Loucy (cell line): ENCODE data around the gene NDEL1.

ENCODE experiments used
- H2AFZ ChIP-seq: fragments of 200-600 bp; sonication (generic); 2 replicates; pipeline ENCODE4 v1.6.0; 2016; ENCODE audit warnings: antibody characterized with exemption, mild to moderate bottlenecking, low read length, moderate library complexity
- H3F3A ChIP-seq: fragments of 200-600 bp; 2 replicates; pipeline ENCODE4 v1.6.0; 2016; ENCODE audit warnings: antibody characterized with exemption, low read depth, mild to moderate bottlenecking
- H3K27me3 ChIP-seq: fragments of 200-600 bp; sonication (generic); 2 replicates; pipeline ENCODE4 v1.6.1; 2014; ENCODE audit warnings: low read length, mild to moderate bottlenecking; ENCODE audit not compliant: insufficient read depth, poor library complexity, severe bottlenecking
- H3K36me3 ChIP-seq: fragments of 200-600 bp; sonication (generic); 2 replicates; pipeline ENCODE4 v1.6.1; 2016; ENCODE audit warnings: low read length; ENCODE audit not compliant: insufficient read depth
- H3K4me1 ChIP-seq: fragments of 200-600 bp; sonication (generic); 2 replicates; pipeline ENCODE4 v1.5.1; 2014; ENCODE audit warnings: low read length, mild to moderate bottlenecking; ENCODE audit not compliant: insufficient read depth, poor library complexity, severe bottlenecking
- H3K4me2 ChIP-seq: fragments of 200-600 bp; sonication (generic); 2 replicates; pipeline ENCODE4 v1.6.0; 2014; ENCODE audit warnings: antibody characterized with exemption, low read length, low read depth, mild to moderate bottlenecking; ENCODE audit not compliant: poor library complexity, severe bottlenecking
- H3K4me3 ChIP-seq: fragments of 200-600 bp; sonication (generic); 2 replicates; pipeline ENCODE4 v1.5.1; 2014; ENCODE audit warnings: low read length, mild to moderate bottlenecking, mixed read lengths; ENCODE audit not compliant: poor library complexity, severe bottlenecking
- H3K79me2 ChIP-seq: fragments of 200-600 bp; sonication (generic); 2 replicates; pipeline ENCODE4 v1.6.1; 2014; ENCODE audit warnings: low read length; ENCODE audit not compliant: insufficient read depth
- H3K9ac ChIP-seq: fragments of 200-600 bp; sonication (generic); 2 replicates; pipeline ENCODE4 v1.6.0; 2014; ENCODE audit warnings: mild to moderate bottlenecking, low read depth, low read length, moderate library complexity; ENCODE audit not compliant: poor library complexity, severe bottlenecking
- H3K9me2 ChIP-seq: fragments of 200-600 bp; sonication (generic); replicated peaks from 2 replicates; pipeline ENCODE4 v1.6.1; 2016; ENCODE audit warnings: low read depth, low read length, mixed read lengths
- H3K9me3 ChIP-seq: fragments of 200-600 bp; sonication (generic); 2 replicates; pipeline ENCODE4 v1.6.1; 2014; ENCODE audit warnings: mild to moderate bottlenecking, antibody characterized with exemption, low read length, low read depth; ENCODE audit not compliant: insufficient read depth
- H4K20me1 ChIP-seq: fragments of 200-600 bp; sonication (generic); 2 replicates; pipeline ENCODE4 v1.6.0; 2014; ENCODE audit warnings: antibody characterized with exemption, low read length, mild to moderate bottlenecking; ENCODE audit not compliant: insufficient read depth, poor library complexity, severe bottlenecking
- EZH2phosphoT487 ChIP-seq: fragments of 200-600 bp; IDR thresholded peaks from 2 replicates; pipeline ENCODE4 v1.6.1; 2018; ENCODE audit warnings: antibody characterized with exemption, mild to moderate bottlenecking, moderate library complexity, borderline replicate concordance
- TF ChIP-seq, protein P1 (sequence below): fragments of 200-600 bp; sonication (generic); conservative IDR thresholded peaks from 2 replicates; pipeline ENCODE4 v1.5.1; 2014; ENCODE audit warnings: mild to moderate bottlenecking, antibody characterized with exemption, low read length

NDEL1 gene

DNA sequence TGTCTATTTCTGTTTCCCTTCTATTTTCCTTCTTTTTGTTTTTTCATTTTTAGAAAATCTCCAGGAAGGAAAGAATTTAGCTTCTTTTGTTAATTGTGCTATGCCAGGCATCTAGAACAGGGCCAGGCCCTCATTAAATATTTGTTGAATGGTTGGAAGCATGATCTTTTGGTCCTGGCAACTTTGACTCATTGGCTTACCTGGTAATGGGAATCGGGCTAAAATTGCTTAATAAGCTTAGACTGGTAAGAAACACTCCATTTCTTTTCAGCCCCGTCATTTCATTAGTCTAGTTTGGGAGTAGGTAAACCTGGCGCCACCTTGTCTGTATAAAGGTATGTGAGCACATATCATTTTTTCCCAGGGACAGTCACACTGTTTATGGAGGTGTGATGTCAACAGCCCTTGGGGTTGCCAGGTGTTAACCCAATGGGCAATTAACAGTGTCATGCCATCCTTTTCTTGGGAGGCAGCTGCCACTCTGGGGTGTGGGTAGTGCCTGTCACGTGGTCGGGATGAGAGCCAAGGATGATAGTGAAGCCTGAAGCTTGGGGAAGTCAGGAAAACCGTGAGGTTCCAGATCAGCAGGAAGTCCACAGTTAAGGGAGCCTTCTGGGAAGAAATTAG, 9.5 kb upstream of the NDEL1 start:
- TF ChIP-seq, protein P1, sequence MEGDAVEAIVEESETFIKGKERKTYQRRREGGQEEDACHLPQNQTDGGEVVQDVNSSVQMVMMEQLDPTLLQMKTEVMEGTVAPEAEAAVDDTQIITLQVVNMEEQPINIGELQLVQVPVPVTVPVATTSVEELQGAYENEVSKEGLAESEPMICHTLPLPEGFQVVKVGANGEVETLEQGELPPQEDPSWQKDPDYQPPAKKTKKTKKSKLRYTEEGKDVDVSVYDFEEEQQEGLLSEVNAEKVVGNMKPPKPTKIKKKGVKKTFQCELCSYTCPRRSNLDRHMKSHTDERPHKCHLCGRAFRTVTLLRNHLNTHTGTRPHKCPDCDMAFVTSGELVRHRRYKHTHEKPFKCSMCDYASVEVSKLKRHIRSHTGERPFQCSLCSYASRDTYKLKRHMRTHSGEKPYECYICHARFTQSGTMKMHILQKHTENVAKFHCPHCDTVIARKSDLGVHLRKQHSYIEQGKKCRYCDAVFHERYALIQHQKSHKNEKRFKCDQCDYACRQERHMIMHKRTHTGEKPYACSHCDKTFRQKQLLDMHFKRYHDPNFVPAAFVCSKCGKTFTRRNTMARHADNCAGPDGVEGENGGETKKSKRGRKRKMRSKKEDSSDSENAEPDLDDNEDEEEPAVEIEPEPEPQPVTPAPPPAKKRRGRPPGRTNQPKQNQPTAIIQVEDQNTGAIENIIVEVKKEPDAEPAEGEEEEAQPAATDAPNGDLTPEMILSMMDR, result no peak
- no peak for TF ChIP-seq EZH2phosphoT487
- Histone ChIP-seq H3K9ac (no peak overlapping the region), H3K4me2 (no peak overlapping the region), H3K9me2 (no peaks in the 10 kb centered on the region), H3K4me1 (no peaks in the 10 kb centered on the region), H3F3A (no peaks in the 10 kb centered on the region), H3K27me3 (no peaks in the 10 kb centered on the region), H3K4me3 (no peak overlapping the region), H4K20me1 (no peaks in the 10 kb centered on the region), H3K9me3 (no peaks in the 10 kb centered on the region), H3K36me3 (no peaks in the 10 kb centered on the region), H2AFZ (no peak overlapping the region), H3K79me2 (no peaks in the 10 kb centered on the region)

- H3K9me2 ChIP-seq, result no peaks in the 10 kb centered on the region
- H3K4me1 ChIP-seq, result no peaks in the 10 kb centered on the region
- no peaks in the 10 kb centered on the region for H3K36me3 ChIP-seq
- no peak overlapping the region for H3K4me2 ChIP-seq
- no peak overlapping the region for H3K4me3 ChIP-seq
- H3K9ac ChIP-seq, result no peak overlapping the region
- H3F3A ChIP-seq, result no peaks in the 10 kb centered on the region
- no peaks in the 10 kb centered on the region for H3K79me2 ChIP-seq
- no peaks in the 10 kb centered on the region for H3K27me3 ChIP-seq
- no peak overlapping the region for H2AFZ ChIP-seq
- no peak for TF ChIP-seq EZH2phosphoT487
- TF ChIP-seq, protein P1, result no peak
- H4K20me1 ChIP-seq, result no peaks in the 10 kb centered on the region
- H3K9me3 ChIP-seq, result no peaks in the 10 kb centered on the region
These were observed 8.9 kb upstream of the NDEL1 start for GRCh38 chr17:8426802-8427201.

- H3K9ac ChIP-seq, result no peak overlapping the region
- no peaks in the 10 kb centered on the region for H3K9me2 ChIP-seq
- no peaks in the 10 kb centered on the region for H4K20me1 ChIP-seq
- no peaks in the 10 kb centered on the region for H3K79me2 ChIP-seq
- H3F3A ChIP-seq, result no peaks in the 10 kb centered on the region
- no peak overlapping the region for H2AFZ ChIP-seq
- no peak overlapping the region for H3K4me3 ChIP-seq
- no peak overlapping the region for H3K4me2 ChIP-seq
- no peaks in the 10 kb centered on the region for H3K9me3 ChIP-seq
- no peaks in the 10 kb centered on the region for H3K27me3 ChIP-seq
- peaks cover 4% of the 10 kb centered on the region for H3K4me1 ChIP-seq
- no peaks in the 10 kb centered on the region for H3K36me3 ChIP-seq
- TF ChIP-seq EZH2phosphoT487, result no peak
- TF ChIP-seq, protein P1, result no peak
These were observed 4.7 kb upstream of the NDEL1 start for GRCh38 chr17:8430966-8431365.
